GM21423 (cell line): Measurements from ENCODE around the gene PGM5.
A peak's percentile ranks its signal among the peaks of the same experiment; 100 is the strongest.

Experiments
- ATAC-seq: cut with Tn5 transposase; IDR thresholded peaks from one replicate; pipeline ENCODE4 v1.9.1; 2021; ENCODE audit warnings: mild to moderate bottlenecking, moderate library complexity; ENCODE audit not compliant: unreplicated experiment

PGM5 gene

GRCh38 chr9:68493541-68493940 is 137.1 kb downstream of the PGM5 start:
- no peak for ATAC-seq

GRCh38 chr9:68493958-68494577 is 137.7 kb downstream of the PGM5 start:
- no peak for ATAC-seq

DNA sequence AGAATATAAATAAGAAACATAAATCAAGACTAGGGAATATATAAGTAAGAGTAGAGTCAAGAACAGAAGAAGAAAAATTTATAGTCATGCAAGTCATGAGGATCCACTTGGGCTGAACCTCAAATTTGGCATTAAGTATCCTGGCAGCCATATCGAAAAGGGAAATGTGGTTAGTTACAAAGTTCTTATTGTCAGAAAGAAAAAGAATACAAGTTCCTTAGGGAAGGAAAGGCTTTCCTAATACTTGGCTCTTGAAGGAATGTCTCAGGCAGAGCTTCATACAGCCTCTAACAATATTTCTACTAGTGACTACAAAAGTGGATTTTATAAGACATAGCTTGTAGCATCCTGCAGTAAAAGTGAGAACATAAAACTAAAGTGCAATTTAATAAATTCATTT is 138.8 kb downstream of the PGM5 start:
- ATAC-seq = no peak

GRCh38 chr9:68496356-68496755 is 139.9 kb downstream of the PGM5 start:
- ATAC-seq = no peak

DNA sequence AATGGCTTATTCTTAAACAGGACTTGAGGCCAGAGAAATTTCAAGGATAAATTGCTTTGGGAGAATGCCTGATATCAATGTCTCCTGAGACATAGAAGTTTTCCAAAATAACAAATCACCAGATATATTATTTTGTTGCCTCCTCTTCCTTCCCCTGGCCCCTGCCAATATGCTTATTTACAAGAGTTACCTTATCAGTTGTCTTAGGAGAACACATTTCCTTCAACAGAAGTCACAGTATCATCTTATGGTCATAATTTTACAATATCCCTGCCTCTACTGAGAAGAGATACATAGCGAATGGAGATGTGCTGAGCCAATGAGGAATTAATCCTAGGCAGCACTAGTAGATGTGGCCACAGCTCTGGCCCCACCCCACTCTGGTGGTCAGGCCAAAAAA is 141.2 kb downstream of the PGM5 start:
- no peak for ATAC-seq

- no peak for ATAC-seq
Observed at GRCh38 chr9:68498816-68499215, 142.4 kb downstream of the PGM5 start.

DNA sequence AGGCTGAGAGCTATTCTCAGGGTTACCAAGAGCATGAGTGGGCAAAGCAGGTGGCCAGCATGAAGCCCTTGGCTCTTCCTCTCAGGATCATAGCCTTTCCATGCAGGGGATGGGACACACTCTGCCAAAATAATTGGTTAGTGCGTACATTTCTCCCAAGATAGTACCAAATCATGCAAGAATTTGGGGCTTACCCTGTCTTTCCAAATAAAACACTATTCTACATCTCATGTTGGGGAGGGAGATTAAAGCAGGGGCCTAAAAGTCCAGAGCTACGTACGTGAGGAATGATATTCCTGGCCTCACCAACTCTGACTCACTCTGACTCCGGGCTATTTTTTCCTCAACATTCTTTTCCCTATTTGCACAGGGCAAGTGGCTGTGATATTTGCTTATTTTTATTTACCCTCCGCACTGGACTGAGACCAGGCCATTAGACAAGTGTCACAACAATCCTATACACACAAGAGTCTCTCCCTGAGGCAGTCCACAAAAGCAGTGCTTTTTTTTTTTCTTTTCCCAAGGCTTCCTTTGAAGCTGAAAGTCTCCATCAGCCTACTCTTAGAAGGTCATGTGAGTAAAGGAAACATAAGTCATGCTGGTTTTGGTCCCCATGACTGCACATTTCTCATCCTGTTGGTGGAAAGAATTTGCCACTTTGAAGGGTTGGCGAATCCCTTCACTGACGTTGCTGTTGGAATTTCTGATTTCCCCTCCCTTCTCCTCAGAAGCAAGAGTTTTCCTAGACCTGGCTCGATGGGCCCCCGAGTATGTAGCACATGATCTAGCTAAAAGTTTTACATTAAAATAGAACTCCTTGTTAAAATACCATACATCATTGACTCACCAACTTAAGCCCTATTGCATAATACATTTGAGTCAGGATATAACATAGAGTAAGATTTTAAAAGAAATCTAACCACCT is 144.3 kb downstream of the PGM5 start:
- no peak for ATAC-seq

GRCh38 chr9:68502279-68502678 is 145.9 kb downstream of the PGM5 start:
- ATAC-seq = no peak

GRCh38 chr9:68505681-68506409 is 149.4 kb downstream of the PGM5 start:
- ATAC-seq = peak; percentile 49

DNA sequence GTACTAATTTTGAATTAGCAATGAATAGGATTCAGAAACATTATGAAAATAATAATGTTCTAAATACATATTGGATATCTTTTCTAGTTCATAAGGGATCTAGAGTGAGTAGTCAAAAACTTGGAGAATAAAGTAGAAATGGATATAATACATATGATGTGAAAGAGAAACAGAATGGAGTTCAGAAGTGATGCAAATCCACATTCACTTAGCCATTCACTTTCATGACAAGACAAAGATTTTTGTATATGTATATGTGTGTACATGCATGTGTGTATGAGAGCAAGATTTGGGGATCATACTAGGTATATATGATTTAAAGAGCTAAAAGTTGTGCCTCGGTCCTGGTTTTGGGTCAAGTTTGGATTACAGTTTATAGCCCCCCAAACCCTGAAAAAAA is 150.1 kb downstream of the PGM5 start:
- ATAC-seq = no peak

DNA sequence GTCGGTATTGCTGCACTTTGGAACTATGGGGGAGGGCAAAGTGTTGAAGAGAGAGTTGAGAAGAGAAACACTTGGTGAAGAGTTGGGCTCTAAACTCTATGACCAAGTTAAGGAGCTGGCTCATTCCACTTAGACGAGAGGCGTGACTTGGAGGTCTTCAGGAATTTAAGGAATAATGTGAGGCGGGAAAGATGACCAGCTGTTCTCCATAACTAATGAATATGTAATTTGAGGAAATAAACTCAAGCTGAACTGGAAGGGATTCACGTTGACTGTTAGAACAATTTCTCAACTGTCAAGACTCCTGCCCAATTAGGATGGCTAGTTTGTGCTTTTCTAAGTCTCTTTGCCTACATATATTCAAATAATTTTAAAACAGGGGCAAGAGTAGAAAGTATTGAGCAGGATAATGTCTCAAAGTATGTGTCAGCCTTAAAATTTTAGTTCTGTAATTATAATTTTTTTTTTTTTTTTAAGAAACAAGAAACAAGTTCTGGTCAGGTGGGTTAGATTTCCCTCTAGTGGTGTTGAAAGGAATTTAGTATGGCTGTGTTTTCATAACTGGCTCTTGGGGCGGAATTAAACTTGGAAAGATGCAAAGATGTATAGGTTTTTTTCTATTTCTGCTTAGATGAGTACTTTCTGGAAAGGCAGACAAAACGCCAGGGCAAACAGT is 150.9 kb downstream of the PGM5 start:
- ATAC-seq = no peak

DNA sequence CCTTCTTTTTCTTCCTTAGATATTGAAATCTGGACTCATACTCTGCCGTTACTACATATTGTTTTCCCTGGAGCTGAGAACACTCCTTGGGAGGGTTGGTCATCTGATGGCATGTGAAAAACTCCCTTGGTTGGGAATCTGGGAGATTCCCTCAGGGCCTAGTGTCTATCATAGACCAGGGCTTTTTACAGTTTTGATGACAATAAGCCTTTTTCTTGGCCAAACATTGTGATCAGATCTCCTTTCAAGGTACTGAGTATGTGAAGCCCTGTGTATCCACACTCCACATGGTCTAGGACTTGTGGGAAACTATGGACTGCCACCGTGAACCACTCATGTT is 151.4 kb downstream of the PGM5 start:
- no peak for ATAC-seq

DNA sequence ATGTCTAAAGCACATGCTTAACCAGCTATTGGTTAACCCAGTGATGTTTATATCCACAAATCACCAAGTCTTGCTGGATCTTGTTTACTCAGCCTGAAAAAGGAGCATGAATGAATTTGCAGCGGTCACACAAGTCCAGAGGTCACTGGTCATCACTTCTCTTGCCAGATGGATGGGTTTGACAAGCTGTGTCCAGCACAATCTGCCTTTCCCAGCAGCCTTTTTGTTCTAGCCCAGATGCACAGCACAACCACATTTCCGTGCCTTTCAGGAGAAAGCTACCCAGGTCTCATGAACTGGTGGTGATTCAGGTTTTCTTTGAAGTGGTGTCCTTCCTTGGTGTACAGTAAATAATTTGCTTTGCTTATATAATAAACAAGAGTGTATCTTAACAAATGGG is 152.1 kb downstream of the PGM5 start:
- no peak for ATAC-seq

DNA sequence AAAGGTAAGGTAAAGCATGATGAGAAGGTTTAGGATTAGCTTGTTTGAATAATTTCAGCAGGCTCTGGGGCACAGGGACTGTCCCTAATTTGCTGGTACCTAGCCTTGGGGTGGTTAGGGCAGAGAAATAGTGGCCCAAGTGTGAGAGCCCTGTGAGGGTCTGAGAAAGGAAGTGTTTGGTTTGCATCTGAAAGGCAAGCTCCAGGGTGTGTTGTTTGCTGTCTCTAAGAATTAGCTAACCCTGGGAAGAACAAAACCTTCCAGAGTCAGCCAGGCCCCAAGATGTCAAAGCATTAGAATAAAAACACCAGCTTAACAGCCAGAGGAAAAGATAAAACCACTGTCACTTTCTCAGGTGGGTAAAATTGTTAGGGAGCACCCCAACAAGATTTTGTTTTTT is 153.3 kb downstream of the PGM5 start:
- no peak for ATAC-seq

DNA sequence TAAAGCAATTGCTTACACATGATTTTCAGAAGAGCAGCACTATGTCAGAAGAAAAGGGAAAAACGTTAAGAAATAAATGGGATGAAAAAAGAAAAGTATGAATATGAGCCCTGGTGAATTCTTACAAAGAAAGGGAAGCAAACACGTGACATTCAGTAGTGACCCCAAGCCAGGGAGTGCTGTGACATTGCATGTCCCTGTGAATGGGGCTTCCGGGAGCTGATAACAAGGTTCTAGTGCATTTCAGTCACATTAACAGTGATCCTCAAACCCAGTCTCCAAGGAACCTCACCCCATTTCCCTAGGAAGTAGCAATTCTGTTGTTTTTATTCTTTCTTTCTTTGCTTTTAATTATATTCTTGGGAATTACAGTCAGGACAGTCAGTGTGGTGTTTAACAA is 157.0 kb downstream of the PGM5 start:
- no peak for ATAC-seq

- ATAC-seq = no peak
Observed at GRCh38 chr9:68513981-68514380, 157.6 kb downstream of the PGM5 start.

DNA sequence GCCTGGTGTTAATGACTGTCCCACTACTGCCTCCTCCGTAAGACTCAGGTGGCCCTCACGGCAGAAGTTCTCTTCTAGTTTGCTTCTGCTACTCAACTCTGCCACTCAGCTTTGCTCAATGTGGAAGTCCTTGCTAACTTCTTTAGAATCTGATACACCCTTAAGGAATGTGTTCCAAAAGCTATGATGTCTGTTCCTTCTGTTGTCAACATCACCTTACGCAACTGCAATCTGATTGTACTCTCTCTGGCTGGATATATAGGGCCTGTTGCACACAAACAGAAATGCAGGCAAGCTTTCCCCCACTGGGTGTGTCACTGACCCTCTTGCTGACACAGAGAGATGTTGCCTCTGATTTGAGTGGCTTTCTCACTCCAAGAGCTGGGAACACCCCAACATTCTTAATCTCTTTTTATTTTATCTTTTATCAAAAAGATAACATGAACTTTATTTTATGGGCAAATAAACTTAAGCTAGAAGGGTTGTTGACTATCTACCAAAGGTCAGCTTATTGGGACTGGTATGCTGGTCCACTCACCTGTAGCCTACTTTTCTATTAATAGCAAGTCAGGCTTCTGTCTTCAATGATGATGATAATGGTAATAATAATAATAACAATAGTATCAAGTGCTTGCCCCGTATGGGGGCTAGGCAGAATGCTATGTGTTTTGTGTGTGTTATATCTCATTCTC is 159.1 kb downstream of the PGM5 start:
- no peak for ATAC-seq

DNA sequence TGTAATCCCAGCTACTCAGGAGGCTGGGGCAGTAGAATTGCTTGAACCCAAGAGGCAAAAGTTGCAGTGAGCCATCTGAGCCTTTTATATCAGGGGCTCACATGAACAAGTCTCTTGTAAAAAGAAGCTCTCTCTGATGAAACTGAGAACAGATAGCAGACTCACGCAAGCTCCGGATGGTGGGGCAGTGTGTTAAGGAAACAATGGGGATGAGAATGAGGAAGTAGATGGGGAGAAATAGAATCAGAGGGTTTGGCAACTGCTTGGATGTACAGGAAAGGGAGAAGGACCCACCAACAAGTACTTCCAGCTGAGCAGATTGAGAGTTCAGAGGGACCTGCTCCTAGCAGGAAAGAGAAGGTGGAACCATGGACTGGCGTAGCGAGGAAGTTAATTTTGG is 165.7 kb downstream of the PGM5 start:
- no peak for ATAC-seq

GRCh38 chr9:68522954-68523353 is 166.5 kb downstream of the PGM5 start:
- no peak for ATAC-seq

DNA sequence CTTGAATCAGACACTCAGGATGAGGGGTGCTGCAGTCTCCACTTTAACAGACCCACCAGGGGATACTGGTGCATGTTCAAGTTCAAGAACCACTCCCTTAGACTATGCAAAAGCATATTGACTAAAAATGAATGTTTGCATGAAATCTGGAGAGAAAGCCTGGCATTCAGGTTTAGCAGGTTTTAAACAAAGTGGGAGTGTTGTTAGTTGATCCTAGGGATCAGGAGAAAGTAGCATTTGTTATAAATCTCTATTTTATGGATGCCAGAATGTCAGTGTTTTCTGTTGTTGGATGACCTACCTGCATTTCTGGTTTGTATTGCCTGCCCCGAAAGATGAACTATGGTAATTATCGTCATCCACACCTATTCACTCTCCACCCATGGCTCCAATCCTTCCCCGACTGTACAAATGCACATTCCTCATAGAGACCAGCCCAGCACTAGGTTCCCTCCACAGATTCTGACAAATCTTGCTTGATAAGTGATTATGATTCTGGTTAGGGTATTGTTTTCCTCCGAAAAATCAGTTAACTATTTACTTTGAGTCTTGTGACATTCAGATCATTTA is 167.0 kb downstream of the PGM5 start:
- no peak for ATAC-seq
